ENCODE results near the gene LHFPL2. TPM values are rescaled to one million over a fixed set of nuclear protein-coding genes. Genes with fewer than 3 reads are reported as not detected.

LHFPL2 gene
- total RNA-seq, 1 donor from 2014 or later: 47.6 TPM

- TF ChIP-seq CTCF (IDR thresholded peaks at IDR 0.05; ENCODE audit: unreplicated experiment): no peak
- H3K36me3 Mint-ChIP-seq (ENCODE audit: low read depth, unreplicated experiment): peaks cover 34% of the 10 kb centered on the region
- H3K9me3 Mint-ChIP-seq (ENCODE audit: unreplicated experiment): no peaks in the 10 kb centered on the region
- no peak overlapping the region for H3K27ac Mint-ChIP-seq (ENCODE audit: unreplicated experiment)
- no peak overlapping the region for H3K4me3 Mint-ChIP-seq (ENCODE audit: unreplicated experiment)
- DNase-seq (ENCODE audit: low spot score): no peak
- peaks cover 3% of the 10 kb centered on the region for H3K27me3 Mint-ChIP-seq (ENCODE audit: unreplicated experiment)
- H3K4me1 Mint-ChIP-seq (ENCODE audit: unreplicated experiment): peaks cover 28% of the 10 kb centered on the region
These were observed 14.9 kb downstream of the LHFPL2 start for GRCh38 chr5:78633700-78634099.

GRCh38 chr5:78632467-78632866 is 16.1 kb downstream of the LHFPL2 start:
- TF ChIP-seq CTCF (IDR thresholded peaks at IDR 0.05; ENCODE audit: unreplicated experiment): no peak
- peaks cover 3% of the 10 kb centered on the region for H3K27me3 Mint-ChIP-seq (ENCODE audit: unreplicated experiment)
- peaks cover 41% of the 10 kb centered on the region for H3K36me3 Mint-ChIP-seq (ENCODE audit: low read depth, unreplicated experiment)
- DNase-seq (ENCODE audit: low spot score): no peak
- peak overlapping the region; percentile 43 for H3K4me3 Mint-ChIP-seq (ENCODE audit: unreplicated experiment)
- H3K9me3 Mint-ChIP-seq (ENCODE audit: unreplicated experiment): no peaks in the 10 kb centered on the region
- H3K4me1 Mint-ChIP-seq (ENCODE audit: unreplicated experiment): peaks cover 25% of the 10 kb centered on the region
- H3K27ac Mint-ChIP-seq (ENCODE audit: unreplicated experiment): no peak overlapping the region

GRCh38 chr5:78631931-78632330 is 16.6 kb downstream of the LHFPL2 start:
- DNase-seq (ENCODE audit: low spot score): no peak
- peaks cover 24% of the 10 kb centered on the region for H3K4me1 Mint-ChIP-seq (ENCODE audit: unreplicated experiment)

GRCh38 chr5:78630047-78630446 is 18.5 kb downstream of the LHFPL2 start:
- DNase-seq (ENCODE audit: low spot score): no peak
- H3K36me3 Mint-ChIP-seq (ENCODE audit: low read depth, unreplicated experiment): peaks cover 43% of the 10 kb centered on the region
- peak overlapping the region; percentile 30 for H3K27ac Mint-ChIP-seq (ENCODE audit: unreplicated experiment)
- peaks cover 11% of the 10 kb centered on the region for H3K4me1 Mint-ChIP-seq (ENCODE audit: unreplicated experiment)
- peaks cover 6% of the 10 kb centered on the region for H3K27me3 Mint-ChIP-seq (ENCODE audit: unreplicated experiment)
- peak overlapping the region; percentile 21 for H3K4me3 Mint-ChIP-seq (ENCODE audit: unreplicated experiment)
- TF ChIP-seq CTCF (IDR thresholded peaks at IDR 0.05; ENCODE audit: unreplicated experiment): no peak
- H3K9me3 Mint-ChIP-seq (ENCODE audit: unreplicated experiment): no peaks in the 10 kb centered on the region

More at GRCh38 chr5:78631931-78632330, 16.6 kb downstream of the LHFPL2 start:
- no peak for TF ChIP-seq CTCF (IDR thresholded peaks at IDR 0.05; ENCODE audit: unreplicated experiment)
- Mint-ChIP-seq H3K27me3 (ENCODE audit: unreplicated experiment) (peaks cover 3% of the 10 kb centered on the region), H3K36me3 (ENCODE audit: low read depth, unreplicated experiment) (peaks cover 41% of the 10 kb centered on the region), H3K9me3 (ENCODE audit: unreplicated experiment) (no peaks in the 10 kb centered on the region), H3K4me3 (ENCODE audit: unreplicated experiment) (no peak overlapping the region), H3K27ac (ENCODE audit: unreplicated experiment) (no peak overlapping the region)

- Mint-ChIP-seq H3K27me3 (ENCODE audit: unreplicated experiment) (peaks cover 5% of the 10 kb centered on the region), H3K4me1 (ENCODE audit: unreplicated experiment) (peaks cover 9% of the 10 kb centered on the region), H3K36me3 (ENCODE audit: low read depth, unreplicated experiment) (peaks cover 39% of the 10 kb centered on the region), H3K27ac (ENCODE audit: unreplicated experiment) (no peak overlapping the region), H3K4me3 (ENCODE audit: unreplicated experiment) (no peak overlapping the region), H3K9me3 (ENCODE audit: unreplicated experiment) (no peaks in the 10 kb centered on the region)
- DNase-seq (ENCODE audit: low spot score): no peak
- TF ChIP-seq CTCF (IDR thresholded peaks at IDR 0.05; ENCODE audit: unreplicated experiment): no peak
These were observed 18.9 kb downstream of the LHFPL2 start for GRCh38 chr5:78629624-78630023.
